Fibroblast of pulmonary artery (primary cell): ENCODE data around the gene MUC4.
"Not testable (repeated sequence)": the region's sequence is repeated elsewhere in the genome, so short reads cannot be mapped to it uniquely, and the experiment has no call there.

Experiments used
- DNase-seq: peaks from one replicate; pipeline ENCODE4 v3.0.0-alpha.2; 2010; ENCODE audit warnings: low read depth
- H3K4me3 ChIP-seq: replicated peaks from 2 replicates; pipeline ENCODE4 v1.5.1; 2011; ENCODE audit warnings: low read depth, mild to moderate bottlenecking, control low read depth, low read length, moderate library complexity
- CTCF ChIP-seq: IDR thresholded peaks from 2 replicates; pipeline ENCODE4 v1.5.1; 2011; ENCODE audit warnings: mild to moderate bottlenecking, control low read depth, low read length, inconsistent platforms; ENCODE audit errors: missing control alignments

The MUC4 gene

GRCh38 chr3:195817578-195818135, 5.9 kb upstream of the MUC4 start:
- no peak overlapping the region for H3K4me3 ChIP-seq
- DNase-seq = no peak
- no peak for TF ChIP-seq CTCF

GRCh38 chr3:195816276-195816913, 4.7 kb upstream of the MUC4 start:
- DNase-seq, H3K4me3 ChIP-seq: not testable (repeated sequence)

DNA sequence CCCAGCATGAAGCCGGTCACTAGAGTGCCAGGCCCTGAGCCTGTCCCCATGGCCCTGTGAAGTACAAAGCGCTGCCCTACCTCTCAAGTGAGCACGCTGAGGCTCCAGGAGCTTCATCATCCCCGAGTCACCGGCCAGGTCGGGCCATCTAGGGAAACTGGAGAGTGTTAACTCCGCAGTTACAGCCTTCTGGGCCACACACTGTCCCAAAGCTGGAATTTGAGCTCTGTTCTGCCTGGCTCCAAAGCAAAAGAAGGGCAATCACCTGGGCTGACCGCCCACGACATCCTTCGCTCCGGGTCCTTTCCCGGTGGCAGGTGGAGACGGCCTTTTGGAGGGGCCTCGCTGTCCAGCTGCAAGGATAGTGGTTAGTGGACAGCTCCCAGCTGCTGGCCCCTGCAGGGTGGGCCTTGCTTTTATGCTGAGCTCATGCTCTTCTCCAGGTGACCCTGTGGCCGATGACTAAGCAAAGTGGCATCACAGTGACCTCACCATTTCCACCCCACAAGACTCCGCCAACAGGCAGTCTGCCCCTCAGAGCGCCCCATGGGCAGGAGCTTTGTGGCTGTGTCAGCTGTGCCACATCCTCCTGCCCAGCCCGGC, 3.5 kb upstream of the MUC4 start:
- no peak overlapping the region for H3K4me3 ChIP-seq
- TF ChIP-seq CTCF = no peak
- DNase-seq = no peak

GRCh38 chr3:195813916-195814640, 2.3 kb upstream of the MUC4 start:
- no peak overlapping the region for H3K4me3 ChIP-seq
- TF ChIP-seq CTCF = no peak
- no peak for DNase-seq

- TF ChIP-seq CTCF = no peak
- no peak overlapping the region for H3K4me3 ChIP-seq
- no peak for DNase-seq
Observed at GRCh38 chr3:195812366-195812765, 637 bp upstream of the MUC4 start.

- no peak for TF ChIP-seq CTCF
- no peak overlapping the region for H3K4me3 ChIP-seq
- no peak for DNase-seq
Observed at GRCh38 chr3:195810455-195810845, 1.3 kb downstream of the MUC4 start.

DNA sequence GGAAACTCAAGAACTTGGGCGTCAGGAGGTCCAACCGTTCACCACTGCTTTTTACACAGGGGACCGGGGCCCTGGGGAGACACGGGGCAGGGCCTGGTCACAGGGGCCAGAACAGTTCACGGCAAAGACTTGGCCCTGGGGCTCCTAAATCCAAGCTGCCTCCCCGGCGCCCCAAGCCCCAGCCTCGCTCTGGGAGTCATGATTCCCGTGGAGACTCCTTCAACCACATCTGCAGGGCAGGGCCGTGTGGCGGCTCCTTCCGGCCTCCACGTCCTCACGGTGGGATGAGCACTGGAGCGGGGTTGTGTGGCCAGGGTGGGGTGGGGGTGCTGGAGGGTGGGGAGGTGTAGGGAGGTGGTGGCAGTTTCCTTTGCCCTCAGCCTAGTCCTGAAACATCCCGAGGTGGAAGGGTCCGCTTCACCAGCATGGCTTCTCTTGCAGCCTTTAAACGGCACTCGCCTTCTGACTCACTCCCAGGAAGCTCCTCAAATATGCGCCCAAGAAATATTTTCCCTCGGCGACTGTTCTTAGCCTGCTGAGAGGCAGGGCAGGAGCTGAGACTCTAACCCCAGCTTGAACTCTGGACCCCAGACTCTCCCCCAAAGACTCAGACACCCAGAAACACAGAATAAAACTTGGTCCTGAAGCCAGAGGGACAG, 1.8 kb downstream of the MUC4 start:
- no peak overlapping the region for H3K4me3 ChIP-seq
- TF ChIP-seq CTCF = no peak
- DNase-seq = no peak
